Keratinocyte (primary cell): Measurements from ENCODE around the gene BTG1.

Experiments used
- EZH2 ChIP-seq: IDR thresholded peaks from one replicate; pipeline ENCODE4 v1.6.1; 2012; ENCODE audit warnings: inconsistent platforms, mild to moderate bottlenecking, low read length, moderate library complexity
- TF ChIP-seq, protein P1 (sequence below), 3 experiments: IDR thresholded peaks in 1 of 3; conservative IDR thresholded peaks in 1 of 3; optimal IDR thresholded peaks in 1 of 3; 2 replicates in 2 of 3; 3 replicates in 1 of 3; pipeline versions ENCODE3 to v1.5.1; 2011; ENCODE audit warnings: low read length in 3 of 3, mild to moderate bottlenecking in 3 of 3, moderate library complexity in 2 of 3, control low read depth in 1 of 3, inconsistent platforms in 1 of 3; ENCODE audit not compliant: insufficient read depth in 2 of 3; ENCODE audit errors: extremely low read depth in 1 of 3

DNA sequence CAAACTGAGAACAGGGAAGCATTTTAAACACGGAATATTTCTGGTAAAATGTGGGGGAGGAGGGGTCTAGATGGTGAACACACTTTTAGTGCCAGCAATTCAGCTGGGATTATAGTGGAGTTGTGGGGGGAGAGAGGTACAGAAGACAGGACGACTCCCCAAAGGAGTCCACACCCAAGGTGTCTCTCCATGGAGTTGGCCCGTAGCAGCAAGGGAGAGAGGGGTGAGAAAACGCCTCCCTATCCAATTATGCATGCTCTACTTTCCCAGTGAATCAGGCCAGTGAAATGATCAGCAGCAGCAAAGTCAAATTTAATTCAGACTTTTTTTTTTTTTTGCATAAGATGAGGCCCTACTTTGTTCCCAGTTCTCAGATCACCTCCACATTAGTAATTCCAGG is 38.6 kb downstream of the BTG1 start:
- TF ChIP-seq, protein P1, sequence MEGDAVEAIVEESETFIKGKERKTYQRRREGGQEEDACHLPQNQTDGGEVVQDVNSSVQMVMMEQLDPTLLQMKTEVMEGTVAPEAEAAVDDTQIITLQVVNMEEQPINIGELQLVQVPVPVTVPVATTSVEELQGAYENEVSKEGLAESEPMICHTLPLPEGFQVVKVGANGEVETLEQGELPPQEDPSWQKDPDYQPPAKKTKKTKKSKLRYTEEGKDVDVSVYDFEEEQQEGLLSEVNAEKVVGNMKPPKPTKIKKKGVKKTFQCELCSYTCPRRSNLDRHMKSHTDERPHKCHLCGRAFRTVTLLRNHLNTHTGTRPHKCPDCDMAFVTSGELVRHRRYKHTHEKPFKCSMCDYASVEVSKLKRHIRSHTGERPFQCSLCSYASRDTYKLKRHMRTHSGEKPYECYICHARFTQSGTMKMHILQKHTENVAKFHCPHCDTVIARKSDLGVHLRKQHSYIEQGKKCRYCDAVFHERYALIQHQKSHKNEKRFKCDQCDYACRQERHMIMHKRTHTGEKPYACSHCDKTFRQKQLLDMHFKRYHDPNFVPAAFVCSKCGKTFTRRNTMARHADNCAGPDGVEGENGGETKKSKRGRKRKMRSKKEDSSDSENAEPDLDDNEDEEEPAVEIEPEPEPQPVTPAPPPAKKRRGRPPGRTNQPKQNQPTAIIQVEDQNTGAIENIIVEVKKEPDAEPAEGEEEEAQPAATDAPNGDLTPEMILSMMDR (optimal IDR thresholded peaks at IDR 0.05 in 1 of 3, IDR thresholded peaks at IDR 0.05 in 1 of 3, conservative IDR thresholded peaks at IDR 0.05 in 1 of 3; ENCODE audit: extremely low read depth in 1 of 3, insufficient read depth in 2 of 3, low read length in 3 of 3): no peak
- TF ChIP-seq EZH2: no peak
